ENCODE measurements around the gene XXYLT1.

XXYLT1 gene

DNA sequence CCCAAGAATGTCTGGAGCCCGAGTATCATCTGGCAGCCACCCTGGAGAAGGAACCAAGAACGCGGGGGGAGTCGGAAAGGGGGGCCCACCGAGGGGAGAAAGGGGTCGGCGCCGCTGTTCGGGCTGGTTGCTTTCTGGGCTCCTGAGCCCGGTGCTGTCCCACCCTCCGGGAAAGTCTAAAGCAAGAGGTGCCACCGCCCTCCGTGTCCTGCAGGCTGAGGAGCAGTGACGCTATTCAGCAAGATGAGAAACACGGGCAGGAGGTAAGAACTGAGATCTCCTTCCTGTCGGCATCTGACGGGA, 234.8 kb downstream of the XXYLT1 start:
- Histone ChIP-seq H3K27ac (ENCODE audit: low read depth, low read length, poor library complexity, severe bottlenecking) (no peak overlapping the region), H3K9me2 (ENCODE audit: low read depth, low read length) (no peaks in the 10 kb centered on the region), H3F3A (ENCODE audit: insufficient read depth, low read length) (no peaks in the 10 kb centered on the region), H3K9me3 (ENCODE audit: low read length) (no peaks in the 10 kb centered on the region), H3K36me3 (ENCODE audit: insufficient read depth, low read length) (no peaks in the 10 kb centered on the region), H3K4me2 (ENCODE audit: low read length) (no peak overlapping the region), H3K4me1 (ENCODE audit: insufficient read depth, low read length, severe bottlenecking) (peaks cover 4% of the 10 kb centered on the region), H2AFZ (ENCODE audit: low read length) (no peak overlapping the region), H3K79me2 (ENCODE audit: insufficient read depth, low read length) (no peaks in the 10 kb centered on the region), H3K27me3 (ENCODE audit: insufficient read depth, low read length) (no peaks in the 10 kb centered on the region), H3K9ac (ENCODE audit: low read length) (no peak overlapping the region), H4K20me1 (ENCODE audit: insufficient read depth, low read length) (no peaks in the 10 kb centered on the region), H3K4me3 (ENCODE audit: low read depth, low read length, poor library complexity, severe bottlenecking) (no peak overlapping the region)
- TF ChIP-seq, protein P1, sequence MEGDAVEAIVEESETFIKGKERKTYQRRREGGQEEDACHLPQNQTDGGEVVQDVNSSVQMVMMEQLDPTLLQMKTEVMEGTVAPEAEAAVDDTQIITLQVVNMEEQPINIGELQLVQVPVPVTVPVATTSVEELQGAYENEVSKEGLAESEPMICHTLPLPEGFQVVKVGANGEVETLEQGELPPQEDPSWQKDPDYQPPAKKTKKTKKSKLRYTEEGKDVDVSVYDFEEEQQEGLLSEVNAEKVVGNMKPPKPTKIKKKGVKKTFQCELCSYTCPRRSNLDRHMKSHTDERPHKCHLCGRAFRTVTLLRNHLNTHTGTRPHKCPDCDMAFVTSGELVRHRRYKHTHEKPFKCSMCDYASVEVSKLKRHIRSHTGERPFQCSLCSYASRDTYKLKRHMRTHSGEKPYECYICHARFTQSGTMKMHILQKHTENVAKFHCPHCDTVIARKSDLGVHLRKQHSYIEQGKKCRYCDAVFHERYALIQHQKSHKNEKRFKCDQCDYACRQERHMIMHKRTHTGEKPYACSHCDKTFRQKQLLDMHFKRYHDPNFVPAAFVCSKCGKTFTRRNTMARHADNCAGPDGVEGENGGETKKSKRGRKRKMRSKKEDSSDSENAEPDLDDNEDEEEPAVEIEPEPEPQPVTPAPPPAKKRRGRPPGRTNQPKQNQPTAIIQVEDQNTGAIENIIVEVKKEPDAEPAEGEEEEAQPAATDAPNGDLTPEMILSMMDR (IDR thresholded peaks at IDR 0.05; ENCODE audit: low read length) = no peak
- TF ChIP-seq EZH2 (IDR thresholded peaks at IDR 0.05; ENCODE audit: borderline replicate concordance, low read length) = no peak

DNA sequence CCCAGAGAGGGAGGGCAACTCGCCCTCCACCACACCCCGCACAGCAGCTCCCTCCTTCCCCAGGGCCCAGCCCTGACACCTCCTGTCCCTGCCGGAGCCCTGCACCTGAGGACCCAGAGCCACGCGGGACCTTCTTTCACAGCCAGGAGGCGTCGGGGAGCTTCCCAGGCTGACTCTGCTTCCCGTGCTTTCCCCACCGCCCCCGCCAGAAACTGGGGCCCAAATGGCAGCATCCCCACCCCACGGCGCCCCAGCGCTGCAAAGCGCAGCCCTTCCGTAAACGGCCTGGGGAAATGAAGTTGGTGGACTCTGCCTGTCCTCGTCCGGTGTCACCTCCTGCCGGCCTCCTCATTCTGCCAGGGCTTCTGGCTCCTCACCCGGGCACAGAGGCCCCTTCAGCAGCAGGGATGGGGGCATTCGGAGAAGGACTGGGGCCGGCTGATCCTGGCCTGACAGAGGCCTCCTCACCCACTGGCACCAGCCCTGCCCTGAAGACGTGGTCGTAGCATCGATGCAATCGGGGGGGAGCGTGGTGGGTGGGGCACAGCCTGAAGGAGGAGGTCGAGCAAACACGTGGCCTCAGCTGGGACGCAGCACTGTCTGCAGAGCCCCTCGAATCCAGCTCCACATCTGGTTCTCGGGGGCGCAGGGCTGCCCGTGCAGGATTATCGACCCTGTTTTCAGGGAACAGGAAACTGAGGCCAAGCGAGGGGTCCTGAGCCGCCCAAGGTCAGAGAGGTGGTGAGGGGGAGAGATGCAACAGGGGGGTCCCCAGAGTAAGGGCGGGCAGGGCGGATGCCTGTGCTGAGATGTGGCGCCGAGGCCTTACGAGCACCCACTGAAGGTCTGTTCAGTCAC, 235.4 kb downstream of the XXYLT1 start:
- Histone ChIP-seq H2AFZ (ENCODE audit: low read length) (no peak overlapping the region), H3K9me2 (ENCODE audit: low read depth, low read length) (no peaks in the 10 kb centered on the region), H3K4me3 (ENCODE audit: low read depth, low read length, poor library complexity, severe bottlenecking) (no peak overlapping the region), H3K27me3 (ENCODE audit: insufficient read depth, low read length) (no peaks in the 10 kb centered on the region), H3K79me2 (ENCODE audit: insufficient read depth, low read length) (no peaks in the 10 kb centered on the region), H3K4me2 (ENCODE audit: low read length) (no peak overlapping the region), H3K36me3 (ENCODE audit: insufficient read depth, low read length) (no peaks in the 10 kb centered on the region), H3K9ac (ENCODE audit: low read length) (no peak overlapping the region), H3K27ac (ENCODE audit: low read depth, low read length, poor library complexity, severe bottlenecking) (no peak overlapping the region), H3F3A (ENCODE audit: insufficient read depth, low read length) (no peaks in the 10 kb centered on the region), H3K9me3 (ENCODE audit: low read length) (no peaks in the 10 kb centered on the region), H4K20me1 (ENCODE audit: insufficient read depth, low read length) (no peaks in the 10 kb centered on the region), H3K4me1 (ENCODE audit: insufficient read depth, low read length, severe bottlenecking) (peaks cover 4% of the 10 kb centered on the region)
- no peak for TF ChIP-seq EZH2 (IDR thresholded peaks at IDR 0.05; ENCODE audit: borderline replicate concordance, low read length)
- TF ChIP-seq, protein P1 (IDR thresholded peaks at IDR 0.05; ENCODE audit: low read length) = no peak

DNA sequence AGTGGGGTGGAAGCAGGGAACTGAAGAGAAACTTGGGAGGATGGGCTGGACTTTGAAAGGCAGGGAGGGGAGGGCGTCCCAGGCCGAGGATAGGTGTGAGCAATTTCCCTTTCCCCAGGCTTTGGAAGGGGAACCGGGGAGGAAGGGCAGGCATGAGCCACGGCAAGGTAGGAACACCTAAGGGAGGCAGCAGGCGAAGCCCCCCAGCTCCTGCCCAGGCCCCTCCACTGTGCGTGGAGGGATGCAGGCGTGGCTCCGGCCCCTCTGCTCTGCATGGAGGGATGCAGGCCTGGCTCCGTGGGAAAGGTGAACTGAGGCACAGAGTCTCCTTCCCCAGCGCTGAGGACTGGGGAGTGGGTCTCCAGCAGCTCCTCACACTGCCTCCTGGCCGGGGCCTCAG, 236.4 kb downstream of the XXYLT1 start:
- Histone ChIP-seq H3K36me3 (ENCODE audit: insufficient read depth, low read length) (no peaks in the 10 kb centered on the region), H3K9ac (ENCODE audit: low read length) (no peak overlapping the region), H3K4me2 (ENCODE audit: low read length) (no peak overlapping the region), H3K4me3 (ENCODE audit: low read depth, low read length, poor library complexity, severe bottlenecking) (no peak overlapping the region), H2AFZ (ENCODE audit: low read length) (no peak overlapping the region), H3K9me2 (ENCODE audit: low read depth, low read length) (no peaks in the 10 kb centered on the region), H3K27ac (ENCODE audit: low read depth, low read length, poor library complexity, severe bottlenecking) (no peak overlapping the region), H3K27me3 (ENCODE audit: insufficient read depth, low read length) (no peaks in the 10 kb centered on the region), H3F3A (ENCODE audit: insufficient read depth, low read length) (no peaks in the 10 kb centered on the region), H3K79me2 (ENCODE audit: insufficient read depth, low read length) (no peaks in the 10 kb centered on the region), H3K9me3 (ENCODE audit: low read length) (no peaks in the 10 kb centered on the region), H4K20me1 (ENCODE audit: insufficient read depth, low read length) (no peaks in the 10 kb centered on the region), H3K4me1 (ENCODE audit: insufficient read depth, low read length, severe bottlenecking) (no peaks in the 10 kb centered on the region)
- no peak for TF ChIP-seq EZH2 (IDR thresholded peaks at IDR 0.05; ENCODE audit: borderline replicate concordance, low read length)
- TF ChIP-seq, protein P1 (IDR thresholded peaks at IDR 0.05; ENCODE audit: low read length) = no peak
